Heart right ventricle (tissue), 16 donors: Measurements from ENCODE around the gene HSPA8. TPM values are rescaled to one million over a fixed set of nuclear protein-coding genes. Genes with fewer than 3 reads are reported as not detected.
"Not testable (repeated sequence)": the region's sequence is repeated elsewhere in the genome, so short reads cannot be mapped to it uniquely, and the experiment has no call there.

Experiments
- ATAC-seq, 8 donors: fragments of 200-7000 bp; cut with Tn5 transposase; one replicate each; pipeline ENCODE4 v1.9.1; 2020; ENCODE audit warnings: mild to moderate bottlenecking in 8 of 8, moderate library complexity in 8 of 8, moderate number of reproducible peaks in 1 of 8
- DNase-seq, 2 donors: peaks; one replicate each; pipeline ENCODE4 v3.0.0-alpha.2; 2020
- H3K27ac ChIP-seq, 10 donors: fragments of 200-600 bp; sonication (generic) in 2 of 10; one replicate each; pipeline versions ENCODE4 v1.5.0 to v1.8.0; 2020 to 2022; ENCODE audit warnings: mild to moderate bottlenecking in 3 of 10
- H3K27me3 ChIP-seq, 7 donors: fragments of 200-600 bp; one replicate each; pipeline ENCODE4 v1.8.0; 2021 to 2022; ENCODE audit warnings: mild to moderate bottlenecking in 2 of 7
- H3K36me3 ChIP-seq, 9 donors: fragments of 200-600 bp; sonication (generic) in 1 of 9; one replicate each; pipeline versions ENCODE4 v1.5.0 to v1.8.0; 2020 to 2022; ENCODE audit warnings: mild to moderate bottlenecking in 2 of 9
- H3K4me1 ChIP-seq, 9 donors: fragments of 200-600 bp; sonication (generic) in 1 of 9; one replicate each; pipeline versions ENCODE4 v1.5.0 to v1.8.0; 2020 to 2022; ENCODE audit warnings: mild to moderate bottlenecking in 4 of 9
- H3K4me3 ChIP-seq, 10 donors: fragments of 200-600 bp; sonication (generic) in 2 of 10; one replicate each; pipeline versions ENCODE4 v1.5.0 to v1.8.0; 2020 to 2022; ENCODE audit warnings: mild to moderate bottlenecking in 7 of 10, moderate library complexity in 2 of 10
- H3K9me3 ChIP-seq, 11 donors: fragments of 200-600 bp in 10 of 11; sonication (generic) in 2 of 11; one replicate each; pipeline versions ENCODE4 v1.5.0 to v1.8.0; 2013 to 2022; ENCODE audit warnings: mild to moderate bottlenecking in 2 of 11, control low read depth in 1 of 11, moderate library complexity in 1 of 11
- CTCF ChIP-seq, 9 donors: fragments of 200-600 bp; sonication (generic) in 2 of 9; IDR thresholded peaks; one replicate each; pipeline versions ENCODE4 v1.5.0 to v1.8.0; 2021 to 2022; ENCODE audit warnings: antibody characterized with exemption in 9 of 9, mild to moderate bottlenecking in 5 of 9, moderate library complexity in 1 of 9
- whole genome bisulfite sequencing, 2 donors: extraction: QIAGEN DNeasy Blood & Tissue Kit; methylation state at CpG; one replicate each; pipeline ENCODE4 v1.1.7; 2013; ENCODE audit warnings: inconsistent platforms in 1 of 2; 5-methylcytosine and 5-hydroxymethylcytosine counted together
- intact Hi-C, 10 donors: fragments of 100-400 bp; cut with DNase I; formaldehyde crosslinking; loops; one replicate each; pipeline versions ENCODE4 v1.11.1 to v1.14.2; 2022
- polyA plus RNA-seq, 2 donors: library from polyadenylated mRNA; stranded (reverse); fragments of 200-250 nt; gene quantifications; one replicate each; pipeline ENCODE4 v1.2.3, GENCODE V29; 2013
- total RNA-seq, 10 donors: library from RNA; stranded (reverse); fragmentation: NEBNext Ultra II Directional in 3 of 10; extraction: Animal tissue kit (Norgen Biotek cat#: 25700) in 3 of 10; gene quantifications; one replicate each; pipeline versions ENCODE4 v1.2.1 to v1.2.4, GENCODE V29; 2021 to 2023
- donor health status: Arrhythmogenic right ventricular cardiomyopathy.
- donor health status: ischemic (EF 13 %, LVEDD 7.1; RV severe dilation, severe dysfunction).
- donor health status: healthy with polysubstance abuse.
- donor health status: DM: no; HTN: yes; CAD: no.
- donor health status: DM: no; HTN: no; CAD: no.
- donor health status: ischemic (EF 25% LVEDD 6.9; RV normal size, moderate dysfunction).
- donor health status: ischemic (EF 25% LVEDD 5.7; RV mildly dilated, moderate dysfunction).
- donor health status: healthy.
- donor health status: DM: yes; HTN: yes; CAD: no.
- donor health status: Ischemic cardiomyopathy.
- donor health status: ischemic (EF 35%, LVEDD 5.7; RV mildly dilated, moderate dysfunction).
- donor health status: nonischemic (EF 11% LVEDD 7.7; RV severe dilation, severe dysfunction).
- donor health status: DM: yes; HTN: yes; CAD: no.
- donor health status: PGD.
- donor health status: ischemic (EF 29% LVEDD 5.4; RV normal size, mild dysfunction).
- donor health status: nonischemic (EF 23%, LVEDD 6.1; RV moderate dilation, normal function).

HSPA8 gene
- total and polyA plus RNA-seq, 12 donors: 52.9 to 1,440 (median 1,050) TPM

GRCh38 chr11:123060277-123061000, 1.5 kb downstream of the HSPA8 start:
- Histone ChIP-seq H3K4me3 (peak overlapping the region; percentile 67 to 96 (median 88)), H3K9me3 (no peaks in the 10 kb centered on the region), H3K4me1 (peaks cover 16 to 80% (median 71%) of the 10 kb centered on the region in 9 donors), H3K27me3 (no peaks in the 10 kb centered on the region), H3K36me3 (peaks cover 0 to 62% (median 50%) of the 10 kb centered on the region in 9 donors), H3K27ac (peak overlapping the region in 8 of 10 donors; percentile 99 to 100 (median 100))
- TF ChIP-seq CTCF (IDR thresholded peaks at IDR 0.05): no peak
- 2 to 3% methylated on average over 8 of the region's 8 CpGs for WGBS, 2 donors
- intact Hi-C loops: loop anchor here in 1 of 10 donors (5.0 kb wide), 1 partner anchor 42 kb away; no protein-coding TSS in a partner anchor
- DNase-seq: no peak
- ATAC-seq: no peak

GRCh38 chr11:123059041-123059920, 2.7 kb downstream of the HSPA8 start:
- ATAC-seq, H3K9me3 ChIP-seq, H3K27me3 ChIP-seq, DNase-seq: not testable (repeated sequence)
- 27 to 29% methylated on average over 18 of the region's 18 CpGs for WGBS, 2 donors
- intact Hi-C loops: loop anchor here in 5 of 10 donors (10.0 kb wide), 2 partner anchors 144 to 194 kb away; no protein-coding TSS in a partner anchor
- H3K27ac ChIP-seq: peak overlapping the region in 4 of 10 donors; percentile 1 to 100 (median 29)
- peaks cover 21 to 80% (median 74%) of the 10 kb centered on the region in 9 donors for H3K4me1 ChIP-seq
- peak overlapping the region; percentile 67 to 96 (median 88) for H3K4me3 ChIP-seq
- H3K36me3 ChIP-seq: peaks cover 0 to 71% (median 53%) of the 10 kb centered on the region in 9 donors

GRCh38 chr11:123057661-123058305, 4.2 kb downstream of the HSPA8 start:
- DNase-seq (no peak), ATAC-seq (no peak)
- Histone ChIP-seq H3K4me3 (peak overlapping the region in 6 of 10 donors; percentile 76 to 96 (median 84)), H3K27ac (peak overlapping the region in 2 of 10 donors; percentile 19 to 23), H3K27me3 (no peaks in the 10 kb centered on the region), H3K4me1 (peaks cover 23 to 76% (median 67%) of the 10 kb centered on the region in 9 donors), H3K36me3 (peaks cover 0 to 84% (median 59%) of the 10 kb centered on the region in 9 donors), H3K9me3 (no peaks in the 10 kb centered on the region)
- 74 to 77% methylated on average over 5 of the region's 5 CpGs for WGBS, 2 donors
- peak in 1 of 9 donors; percentile 4 for TF ChIP-seq CTCF (IDR thresholded peaks at IDR 0.05)
- intact Hi-C loops: loop anchor here in 5 of 10 donors (10.0 kb wide), 2 partner anchors 143 to 193 kb away; no protein-coding TSS in a partner anchor

GRCh38 chr11:123056835-123057491, 5.0 kb downstream of the HSPA8 start:
- ATAC-seq (no peak), DNase-seq (no peak)
- Histone ChIP-seq H3K27ac (peak overlapping the region in 2 of 10 donors; percentile 11 to 18), H3K9me3 (no peaks in the 10 kb centered on the region), H3K4me3 (no peak overlapping the region), H3K4me1 (peaks cover 23 to 76% (median 67%) of the 10 kb centered on the region in 9 donors), H3K27me3 (no peaks in the 10 kb centered on the region), H3K36me3 (peaks cover 0 to 92% (median 59%) of the 10 kb centered on the region in 9 donors)
- TF ChIP-seq CTCF (IDR thresholded peaks at IDR 0.05): no peak
- intact Hi-C loops: loop anchor here in 5 of 10 donors (10.0 kb wide), 2 partner anchors 142 to 192 kb away; no protein-coding TSS in a partner anchor
- WGBS, 2 donors: 44 to 45% methylated on average over 3 of the region's 3 CpGs
